HEK293 (cell line): ENCODE results near the gene NID2.

Experiments used
- IKZF3 ChIP-seq: fragments of 450-650 bp; IDR thresholded peaks from 2 replicates; pipeline ENCODE4 v1.5.0; 2018; ENCODE audit warnings: missing biosample characterization, mild to moderate bottlenecking, missing genetic modification characterization, moderate library complexity
- SP3 ChIP-seq: fragments of 450-650 bp; formaldehyde crosslinking; IDR thresholded peaks from 2 replicates; pipeline ENCODE4 v1.5.1; 2016; ENCODE audit warnings: missing biosample characterization, missing genetic modification characterization
- SP7 ChIP-seq: fragments of 450-650 bp; formaldehyde crosslinking; IDR thresholded peaks from 2 replicates; pipeline ENCODE4 v1.5.1; 2016; ENCODE audit warnings: missing biosample characterization, missing genetic modification characterization
- ZNF112 ChIP-seq: fragments of 450-650 bp; formaldehyde crosslinking; IDR thresholded peaks from 2 replicates; pipeline ENCODE4 v1.5.0; 2017; ENCODE audit warnings: missing biosample characterization, missing genetic modification characterization
- ZNF174 ChIP-seq: fragments of 450-650 bp; formaldehyde crosslinking; IDR thresholded peaks from 2 replicates; pipeline ENCODE4 v1.5.0; 2017; ENCODE audit warnings: missing biosample characterization, mild to moderate bottlenecking, missing genetic modification characterization
- ZNF19 ChIP-seq: fragments of 450-650 bp; formaldehyde crosslinking; IDR thresholded peaks from 2 replicates; pipeline ENCODE4; 2016; ENCODE audit warnings: missing biosample characterization, missing genetic modification characterization, low read depth
- ZNF311 ChIP-seq: fragments of 450-650 bp; formaldehyde crosslinking; IDR thresholded peaks from 2 replicates; pipeline ENCODE4 v1.5.1; 2017; ENCODE audit warnings: missing biosample characterization, missing genetic modification characterization, borderline replicate concordance
- TF ChIP-seq, protein P1 (sequence below): fragments of 450-650 bp; formaldehyde crosslinking; IDR thresholded peaks from 2 replicates; pipeline ENCODE4 v1.5.1; 2016; ENCODE audit warnings: missing biosample characterization, missing genetic modification characterization
- TF ChIP-seq, protein P2 (sequence below): fragments of 450-650 bp; formaldehyde crosslinking; IDR thresholded peaks from 2 replicates; pipeline ENCODE4 v1.5.1; 2016; ENCODE audit warnings: missing biosample characterization, missing genetic modification characterization
- TF ChIP-seq, protein P3 (sequence below): fragments of 450-650 bp; formaldehyde crosslinking; IDR thresholded peaks from 2 replicates; pipeline ENCODE4 v1.5.1; 2016; ENCODE audit warnings: missing biosample characterization, missing genetic modification characterization, low read depth
- TF ChIP-seq, protein P4 (sequence below): fragments of 450-650 bp; formaldehyde crosslinking; IDR thresholded peaks from 2 replicates; pipeline ENCODE4 v1.5.1; 2016; ENCODE audit warnings: missing biosample characterization, missing genetic modification characterization
- TF ChIP-seq, protein P5 (sequence below): fragments of 450-650 bp; formaldehyde crosslinking; IDR thresholded peaks from 2 replicates; pipeline ENCODE4 v1.5.1; 2016; ENCODE audit warnings: missing biosample characterization, missing genetic modification characterization, low read depth

DNA sequence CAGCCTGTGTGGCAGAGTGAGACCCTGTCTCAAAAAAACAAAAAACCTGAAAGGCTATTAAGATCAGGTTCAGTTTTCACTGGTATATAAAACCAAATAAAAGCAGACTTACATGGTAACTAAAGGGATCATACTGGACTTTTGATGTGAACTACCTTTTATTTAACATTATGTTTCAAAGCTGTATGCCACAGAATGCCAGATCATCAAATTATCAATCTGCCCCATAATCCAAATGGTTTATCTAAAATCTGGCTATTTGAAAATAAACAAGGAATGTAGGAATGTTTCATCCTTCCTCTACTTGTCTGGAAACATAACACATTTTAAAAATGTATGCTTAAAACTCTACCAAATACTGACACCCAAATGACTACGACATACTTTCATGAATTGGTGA lies 14.2 kb downstream of the NID2 start:
- no peak for TF ChIP-seq SP7 (tag by site-specific recombination)
- TF ChIP-seq ZNF311: no peak
- no peak for TF ChIP-seq ZNF19
- TF ChIP-seq, protein P1, sequence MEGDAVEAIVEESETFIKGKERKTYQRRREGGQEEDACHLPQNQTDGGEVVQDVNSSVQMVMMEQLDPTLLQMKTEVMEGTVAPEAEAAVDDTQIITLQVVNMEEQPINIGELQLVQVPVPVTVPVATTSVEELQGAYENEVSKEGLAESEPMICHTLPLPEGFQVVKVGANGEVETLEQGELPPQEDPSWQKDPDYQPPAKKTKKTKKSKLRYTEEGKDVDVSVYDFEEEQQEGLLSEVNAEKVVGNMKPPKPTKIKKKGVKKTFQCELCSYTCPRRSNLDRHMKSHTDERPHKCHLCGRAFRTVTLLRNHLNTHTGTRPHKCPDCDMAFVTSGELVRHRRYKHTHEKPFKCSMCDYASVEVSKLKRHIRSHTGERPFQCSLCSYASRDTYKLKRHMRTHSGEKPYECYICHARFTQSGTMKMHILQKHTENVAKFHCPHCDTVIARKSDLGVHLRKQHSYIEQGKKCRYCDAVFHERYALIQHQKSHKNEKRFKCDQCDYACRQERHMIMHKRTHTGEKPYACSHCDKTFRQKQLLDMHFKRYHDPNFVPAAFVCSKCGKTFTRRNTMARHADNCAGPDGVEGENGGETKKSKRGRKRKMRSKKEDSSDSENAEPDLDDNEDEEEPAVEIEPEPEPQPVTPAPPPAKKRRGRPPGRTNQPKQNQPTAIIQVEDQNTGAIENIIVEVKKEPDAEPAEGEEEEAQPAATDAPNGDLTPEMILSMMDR: no peak
- TF ChIP-seq ZNF174 (tag by site-specific recombination): no peak
- no peak for TF ChIP-seq ZNF112 (tag by site-specific recombination)
- no peak for TF ChIP-seq SP3
- TF ChIP-seq, protein P2, sequence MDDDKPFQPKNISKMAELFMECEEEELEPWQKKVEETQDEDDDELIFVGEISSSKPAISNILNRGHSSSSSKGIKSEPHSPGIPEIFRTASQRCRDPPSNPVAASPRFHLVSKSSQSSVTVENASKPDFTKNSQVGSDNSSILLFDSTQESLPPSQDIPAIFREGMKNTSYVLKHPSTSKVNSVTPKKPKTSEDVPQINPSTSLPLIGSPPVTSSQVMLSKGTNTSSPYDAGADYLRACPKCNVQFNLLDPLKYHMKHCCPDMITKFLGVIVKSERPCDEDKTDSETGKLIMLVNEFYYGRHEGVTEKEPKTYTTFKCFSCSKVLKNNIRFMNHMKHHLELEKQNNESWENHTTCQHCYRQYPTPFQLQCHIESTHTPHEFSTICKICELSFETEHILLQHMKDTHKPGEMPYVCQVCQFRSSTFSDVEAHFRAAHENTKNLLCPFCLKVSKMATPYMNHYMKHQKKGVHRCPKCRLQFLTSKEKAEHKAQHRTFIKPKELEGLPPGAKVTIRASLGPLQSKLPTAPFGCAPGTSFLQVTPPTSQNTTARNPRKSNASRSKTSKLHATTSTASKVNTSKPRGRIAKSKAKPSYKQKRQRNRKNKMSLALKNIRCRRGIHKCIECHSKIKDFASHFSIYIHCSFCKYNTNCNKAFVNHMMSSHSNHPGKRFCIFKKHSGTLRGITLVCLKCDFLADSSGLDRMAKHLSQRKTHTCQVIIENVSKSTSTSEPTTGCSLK (tag by site-specific recombination): no peak
- no peak for TF ChIP-seq IKZF3 (tag by site-specific recombination)
- TF ChIP-seq, protein P3, sequence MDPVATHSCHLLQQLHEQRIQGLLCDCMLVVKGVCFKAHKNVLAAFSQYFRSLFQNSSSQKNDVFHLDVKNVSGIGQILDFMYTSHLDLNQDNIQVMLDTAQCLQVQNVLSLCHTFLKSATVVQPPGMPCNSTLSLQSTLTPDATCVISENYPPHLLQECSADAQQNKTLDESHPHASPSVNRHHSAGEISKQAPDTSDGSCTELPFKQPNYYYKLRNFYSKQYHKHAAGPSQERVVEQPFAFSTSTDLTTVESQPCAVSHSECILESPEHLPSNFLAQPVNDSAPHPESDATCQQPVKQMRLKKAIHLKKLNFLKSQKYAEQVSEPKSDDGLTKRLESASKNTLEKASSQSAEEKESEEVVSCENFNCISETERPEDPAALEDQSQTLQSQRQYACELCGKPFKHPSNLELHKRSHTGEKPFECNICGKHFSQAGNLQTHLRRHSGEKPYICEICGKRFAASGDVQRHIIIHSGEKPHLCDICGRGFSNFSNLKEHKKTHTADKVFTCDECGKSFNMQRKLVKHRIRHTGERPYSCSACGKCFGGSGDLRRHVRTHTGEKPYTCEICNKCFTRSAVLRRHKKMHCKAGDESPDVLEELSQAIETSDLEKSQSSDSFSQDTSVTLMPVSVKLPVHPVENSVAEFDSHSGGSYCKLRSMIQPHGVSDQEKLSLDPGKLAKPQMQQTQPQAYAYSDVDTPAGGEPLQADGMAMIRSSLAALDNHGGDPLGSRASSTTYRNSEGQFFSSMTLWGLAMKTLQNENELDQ (tag by site-specific recombination): no peak
- TF ChIP-seq, protein P4, sequence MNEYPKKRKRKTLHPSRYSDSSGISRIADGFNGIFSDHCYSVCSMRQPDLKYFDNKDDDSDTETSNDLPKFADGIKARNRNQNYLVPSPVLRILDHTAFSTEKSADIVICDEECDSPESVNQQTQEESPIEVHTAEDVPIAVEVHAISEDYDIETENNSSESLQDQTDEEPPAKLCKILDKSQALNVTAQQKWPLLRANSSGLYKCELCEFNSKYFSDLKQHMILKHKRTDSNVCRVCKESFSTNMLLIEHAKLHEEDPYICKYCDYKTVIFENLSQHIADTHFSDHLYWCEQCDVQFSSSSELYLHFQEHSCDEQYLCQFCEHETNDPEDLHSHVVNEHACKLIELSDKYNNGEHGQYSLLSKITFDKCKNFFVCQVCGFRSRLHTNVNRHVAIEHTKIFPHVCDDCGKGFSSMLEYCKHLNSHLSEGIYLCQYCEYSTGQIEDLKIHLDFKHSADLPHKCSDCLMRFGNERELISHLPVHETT (tag by site-specific recombination): no peak
- TF ChIP-seq, protein P5, sequence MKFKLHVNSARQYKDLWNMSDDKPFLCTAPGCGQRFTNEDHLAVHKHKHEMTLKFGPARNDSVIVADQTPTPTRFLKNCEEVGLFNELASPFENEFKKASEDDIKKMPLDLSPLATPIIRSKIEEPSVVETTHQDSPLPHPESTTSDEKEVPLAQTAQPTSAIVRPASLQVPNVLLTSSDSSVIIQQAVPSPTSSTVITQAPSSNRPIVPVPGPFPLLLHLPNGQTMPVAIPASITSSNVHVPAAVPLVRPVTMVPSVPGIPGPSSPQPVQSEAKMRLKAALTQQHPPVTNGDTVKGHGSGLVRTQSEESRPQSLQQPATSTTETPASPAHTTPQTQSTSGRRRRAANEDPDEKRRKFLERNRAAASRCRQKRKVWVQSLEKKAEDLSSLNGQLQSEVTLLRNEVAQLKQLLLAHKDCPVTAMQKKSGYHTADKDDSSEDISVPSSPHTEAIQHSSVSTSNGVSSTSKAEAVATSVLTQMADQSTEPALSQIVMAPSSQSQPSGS (tag by site-specific recombination): no peak
